Right lobe of liver (tissue), 6 donors: ENCODE data around the gene FBXO10. TPM values are rescaled to one million over a fixed set of nuclear protein-coding genes. Genes with fewer than 3 reads are reported as not detected.

Source experiments
- ATAC-seq, 4 donors: fragments of 200-7000 bp; cut with Tn5 transposase; one replicate each; pipeline ENCODE4 v1.9.1; 2020; ENCODE audit warnings: mild to moderate bottlenecking in 4 of 4, moderate library complexity in 4 of 4
- DNase-seq, 3 donors: peaks; one replicate each; pipeline ENCODE4 v3.0.0-alpha.2; 2020
- H3K27ac ChIP-seq, 3 donors: fragments of 200-600 bp; one replicate each; pipeline ENCODE4 v1.8.0; 2022
- H3K27me3 ChIP-seq, 2 donors: fragments of 200-600 bp; one replicate each; pipeline ENCODE4 v1.8.0; 2022
- H3K36me3 ChIP-seq, 4 donors: fragments of 200-600 bp; sonication (generic) in 1 of 4; one replicate each; pipeline versions ENCODE4 v1.5.1 to v1.8.0; 2017 to 2022; ENCODE audit warnings: control low read depth in 1 of 4
- H3K4me1 ChIP-seq, 4 donors: fragments of 200-600 bp; sonication (generic) in 1 of 4; one replicate each; pipeline versions ENCODE4 v1.5.1 to v1.8.0; 2017 to 2022; ENCODE audit warnings: control low read depth in 1 of 4
- H3K4me3 ChIP-seq, 3 donors: fragments of 200-600 bp; one replicate each; pipeline ENCODE4 v1.8.0; 2022
- H3K9me3 ChIP-seq, 4 donors: fragments of 200-600 bp; sonication (generic) in 1 of 4; one replicate each; pipeline versions ENCODE4 v1.5.1 to v1.8.0; 2017 to 2022; ENCODE audit warnings: control low read depth in 1 of 4
- POLR2A ChIP-seq: fragments of 450-650 bp; IDR thresholded peaks from one replicate; pipeline ENCODE4 v1.6.1; 2017; ENCODE audit warnings: antibody characterized with exemption, mild to moderate bottlenecking
- WGBS: methylation state at CpG from one replicate; pipeline ENCODE4 v1.1.6; 2018; ENCODE audit warnings: low coverage, low lambda C conversion rate; ENCODE audit not compliant: insufficient coverage; ENCODE audit errors: missing lambda C conversion rate; 5-methylcytosine and 5-hydroxymethylcytosine counted together
- intact Hi-C, 2 donors: fragments of 100-400 bp; cut with DNase I; formaldehyde crosslinking; loops; one replicate each; pipeline versions ENCODE4 v1.11.2 to v1.14.1; 2022
- total RNA-seq, 6 experiments: library from RNA; depleted of rRNA in 2 of 6; stranded (reverse); fragments of >200 nt in 2 of 6; fragmentation: NEBNext Ultra II Directional in 3 of 6; extraction: Animal tissue kit (Norgen Biotek cat#: 25700) in 3 of 6; gene quantifications; one replicate each; pipeline versions ENCODE4 v1.1.0 to v1.2.4, GENCODE V29; 2016 to 2023
- TF ChIP-seq, protein P1 (sequence below), 4 donors: fragments of 200-600 bp in 3 of 4; fragments of 450-650 bp in 1 of 4; IDR thresholded peaks; one replicate each; pipeline versions ENCODE4 v1.5.1 to v1.8.0; 2016 to 2022; ENCODE audit warnings: antibody characterized with exemption in 4 of 4, mild to moderate bottlenecking in 2 of 4
- donor health status: DM: no; HTN: yes; CAD: no.
- donor health status: DM: no; HTN: no; CAD: no.
- donor health status: DM: no; HTN: no; CAD: no.
- donor health status: DM: no; HTN: yes; CAD: no.
- donor health status: DM: no; HTN: yes; CAD: no.

Gene FBXO10
- total RNA-seq, 6 experiments from 2014 or later = 2.5 to 5.9 (median 4.0) TPM

DNA sequence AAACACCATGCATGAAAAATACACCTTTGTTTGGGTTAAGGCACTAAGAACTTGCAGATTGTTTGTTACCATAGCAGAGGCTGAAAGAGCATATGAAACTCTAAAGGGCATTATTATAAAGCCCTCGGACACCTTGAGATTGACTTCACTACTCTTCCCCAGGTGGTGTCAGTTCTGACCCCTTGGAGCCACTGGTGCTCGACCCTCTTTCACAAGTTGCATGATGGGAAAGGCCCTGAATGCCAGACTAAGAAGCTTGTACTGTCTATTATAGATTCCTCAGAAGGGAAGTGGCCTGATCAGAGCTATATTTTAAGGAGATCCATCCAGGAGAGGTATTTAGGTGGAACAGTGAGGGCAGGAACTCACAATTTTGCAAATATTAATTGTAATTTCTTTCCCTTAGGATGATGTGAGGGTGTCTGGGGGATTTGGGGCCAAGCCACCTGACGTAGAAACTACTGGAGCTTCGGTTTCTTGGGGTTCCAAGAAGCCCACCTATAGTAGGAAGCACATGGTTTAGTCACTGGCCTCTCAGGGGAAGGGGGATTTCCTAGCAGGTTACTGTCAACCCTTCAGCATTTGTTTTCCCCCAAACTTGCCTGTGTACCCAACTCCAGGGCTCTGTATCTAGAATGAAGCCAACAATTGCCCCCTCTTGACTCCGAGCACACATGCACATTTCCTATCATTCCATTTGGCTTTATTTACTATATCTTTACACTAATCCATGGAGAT, 16.2 kb downstream of the FBXO10 start:
- Histone ChIP-seq H3K4me3 (no peak overlapping the region), H3K9me3 (no peaks in the 10 kb centered on the region), H3K27ac (no peak overlapping the region), H3K36me3 (no peaks in the 10 kb centered on the region), H3K27me3 (no peaks in the 10 kb centered on the region), H3K4me1 (no peaks in the 10 kb centered on the region)
- 89% methylated on average over 3 of the region's 5 CpGs for WGBS
- no peak for DNase-seq
- TF ChIP-seq POLR2A = no peak
- intact Hi-C loops = no loop called here
- ATAC-seq = no peak

DNA sequence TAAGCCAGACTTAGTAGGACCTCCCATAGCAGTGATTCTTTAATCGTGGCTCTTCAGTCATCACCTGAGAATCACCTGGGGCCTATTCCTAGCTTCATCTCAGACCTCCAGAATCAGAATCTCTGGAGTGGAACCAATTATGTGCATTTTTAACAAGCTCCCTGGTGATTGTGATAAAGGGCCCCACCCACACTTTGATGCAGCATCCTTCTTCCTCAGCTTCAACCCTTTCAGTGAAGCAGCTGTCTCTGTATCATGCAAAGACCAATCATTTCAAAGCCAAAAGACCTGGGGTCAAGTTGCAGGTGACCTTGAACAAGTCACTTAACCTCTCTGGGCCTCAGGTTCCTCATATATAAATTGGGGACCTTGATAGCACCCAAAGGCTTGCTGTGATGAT, 17.1 kb downstream of the FBXO10 start:
- no peak for ATAC-seq
- TF ChIP-seq, protein P1, sequence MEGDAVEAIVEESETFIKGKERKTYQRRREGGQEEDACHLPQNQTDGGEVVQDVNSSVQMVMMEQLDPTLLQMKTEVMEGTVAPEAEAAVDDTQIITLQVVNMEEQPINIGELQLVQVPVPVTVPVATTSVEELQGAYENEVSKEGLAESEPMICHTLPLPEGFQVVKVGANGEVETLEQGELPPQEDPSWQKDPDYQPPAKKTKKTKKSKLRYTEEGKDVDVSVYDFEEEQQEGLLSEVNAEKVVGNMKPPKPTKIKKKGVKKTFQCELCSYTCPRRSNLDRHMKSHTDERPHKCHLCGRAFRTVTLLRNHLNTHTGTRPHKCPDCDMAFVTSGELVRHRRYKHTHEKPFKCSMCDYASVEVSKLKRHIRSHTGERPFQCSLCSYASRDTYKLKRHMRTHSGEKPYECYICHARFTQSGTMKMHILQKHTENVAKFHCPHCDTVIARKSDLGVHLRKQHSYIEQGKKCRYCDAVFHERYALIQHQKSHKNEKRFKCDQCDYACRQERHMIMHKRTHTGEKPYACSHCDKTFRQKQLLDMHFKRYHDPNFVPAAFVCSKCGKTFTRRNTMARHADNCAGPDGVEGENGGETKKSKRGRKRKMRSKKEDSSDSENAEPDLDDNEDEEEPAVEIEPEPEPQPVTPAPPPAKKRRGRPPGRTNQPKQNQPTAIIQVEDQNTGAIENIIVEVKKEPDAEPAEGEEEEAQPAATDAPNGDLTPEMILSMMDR (IDR thresholded peaks at IDR 0.05) = no peak
- no peak for TF ChIP-seq POLR2A
- Histone ChIP-seq H3K36me3 (no peaks in the 10 kb centered on the region), H3K4me1 (no peaks in the 10 kb centered on the region), H3K27ac (no peak overlapping the region), H3K4me3 (no peak overlapping the region), H3K9me3 (no peaks in the 10 kb centered on the region), H3K27me3 (no peaks in the 10 kb centered on the region)
- intact Hi-C loops = no loop called here
- DNase-seq = no peak
- 100% methylated on average over 1 of the region's 1 CpG for WGBS

DNA sequence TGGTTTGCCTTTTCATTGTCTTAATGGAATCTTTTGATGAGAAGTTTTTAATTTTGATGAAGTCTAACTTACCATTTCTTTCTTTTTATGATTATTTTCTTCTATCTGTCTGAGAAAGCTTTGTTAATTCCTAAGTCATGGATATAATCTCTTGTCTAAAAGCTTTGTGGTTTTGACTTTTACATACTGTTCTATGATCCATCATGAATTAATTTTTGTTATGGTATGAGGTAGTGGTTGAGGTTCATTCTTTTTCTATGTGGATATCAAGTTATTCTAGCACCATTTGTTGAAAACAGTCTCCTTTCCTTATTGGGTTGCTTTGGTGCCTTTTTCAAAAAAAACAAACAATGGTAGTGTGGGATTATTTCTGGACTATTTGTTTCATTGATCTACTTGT, 20.4 kb downstream of the FBXO10 start:
- Histone ChIP-seq H3K27me3 (no peaks in the 10 kb centered on the region), H3K36me3 (no peaks in the 10 kb centered on the region), H3K4me3 (no peak overlapping the region), H3K4me1 (no peaks in the 10 kb centered on the region), H3K27ac (no peak overlapping the region), H3K9me3 (no peaks in the 10 kb centered on the region)
- ATAC-seq (no peak), DNase-seq (no peak)
- intact Hi-C loops = no loop called here
- TF ChIP-seq, protein P1 (IDR thresholded peaks at IDR 0.05) = no peak
- no peak for TF ChIP-seq POLR2A

DNA sequence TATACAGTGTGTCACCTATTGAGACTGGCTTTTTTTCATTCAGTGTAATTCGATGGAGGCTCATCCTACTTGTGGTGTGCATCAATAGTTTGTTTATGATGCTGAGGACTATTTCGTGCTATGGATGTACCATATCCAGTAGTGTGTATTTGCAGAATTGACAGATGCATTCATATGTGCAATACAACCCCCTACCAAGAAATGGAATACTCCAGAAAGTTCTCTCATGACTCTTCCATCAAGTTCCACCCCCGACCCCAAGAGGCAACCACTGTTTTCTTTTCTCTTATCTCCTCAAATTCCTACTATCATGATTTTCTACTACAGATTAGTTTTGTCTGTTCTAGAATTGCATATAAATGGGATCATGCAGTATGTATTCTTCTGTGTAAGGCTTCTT, 21.9 kb downstream of the FBXO10 start:
- no peaks in the 10 kb centered on the region for H3K4me1 ChIP-seq
- no peak for ATAC-seq
- H3K4me3 ChIP-seq = no peak overlapping the region
- H3K36me3 ChIP-seq = no peaks in the 10 kb centered on the region
- no peaks in the 10 kb centered on the region for H3K27me3 ChIP-seq
- DNase-seq = no peak
- H3K9me3 ChIP-seq = no peaks in the 10 kb centered on the region
- TF ChIP-seq, protein P1 (IDR thresholded peaks at IDR 0.05) = no peak
- TF ChIP-seq POLR2A = no peak
- intact Hi-C loops = no loop called here
- WGBS = 92% methylated on average over 2 of the region's 3 CpGs
- H3K27ac ChIP-seq = no peak overlapping the region

DNA sequence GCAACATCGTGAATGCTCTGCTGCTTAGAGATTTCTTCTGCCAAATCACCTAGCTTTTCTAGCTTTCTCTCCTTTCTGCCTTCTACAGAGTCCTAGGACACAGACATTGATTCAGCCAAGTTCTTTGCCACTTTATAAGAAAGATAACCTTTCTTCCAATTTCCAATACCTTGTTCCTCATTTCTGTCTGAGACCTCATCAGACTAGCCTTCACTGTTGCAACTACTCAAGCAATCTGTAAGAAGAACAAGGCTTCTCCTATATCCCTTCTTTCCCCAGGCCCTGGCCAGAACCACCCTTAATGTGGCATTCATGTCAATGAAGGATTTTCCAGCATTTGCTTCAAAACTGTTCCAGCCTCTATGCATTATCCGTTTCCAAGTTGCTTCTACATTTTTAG, 24.3 kb downstream of the FBXO10 start:
- H3K36me3 ChIP-seq = no peaks in the 10 kb centered on the region
- WGBS = 94% methylated on average over 2 of the region's 2 CpGs
- intact Hi-C loops = no loop called here

More for the DNA sequence above, 24.3 kb downstream of the FBXO10 start:
- Histone ChIP-seq H3K4me3 (no peak overlapping the region), H3K9me3 (no peaks in the 10 kb centered on the region), H3K27me3 (no peaks in the 10 kb centered on the region), H3K4me1 (no peaks in the 10 kb centered on the region), H3K27ac (no peak overlapping the region)
- no peak for ATAC-seq
- DNase-seq = no peak
- TF ChIP-seq POLR2A = no peak
- TF ChIP-seq, protein P1 (IDR thresholded peaks at IDR 0.05) = no peak
